ENCODE data around the gene TCF7L2.

- no peak for TF ChIP-seq CTCF (IDR thresholded peaks at IDR 0.05; ENCODE audit: insufficient read depth, low read length)
- no peak for TF ChIP-seq GABPA (IDR thresholded peaks at IDR 0.05; ENCODE audit: low read depth)
- TF ChIP-seq SPI1 (IDR thresholded peaks at IDR 0.05; ENCODE audit: borderline replicate concordance, low read depth), result no peak
- TF ChIP-seq POLR2AphosphoS5 (IDR thresholded peaks at IDR 0.05; ENCODE audit: low read depth), result no peak
These were observed 69.0 kb downstream of the TCF7L2 start for GRCh38 chr10:113019096-113019495.
